AG04450 (cell line): ENCODE results near the gene HERC3. TPM values are rescaled to one million over a fixed set of nuclear protein-coding genes. Genes with fewer than 3 reads are reported as not detected.

Experiments
- CTCF ChIA-PET: fragments of 300-600, 350-600 bp; formaldehyde crosslinking; extraction: SDS; loops from one replicate; lab custom pipeline; 2022; ENCODE audit warnings: antibody characterized with exemption, inconsistent platforms; lab: Charles Lee
- POLR2A ChIA-PET: fragments of 350-600 bp; formaldehyde crosslinking; extraction: SDS; loops from one replicate; lab custom pipeline; 2021; ENCODE audit warnings: antibody characterized with exemption, inconsistent platforms; lab: Yijun Ruan, JAX
- DNase-seq: peaks from one replicate; pipeline ENCODE4 v3.0.0-alpha.2; 2011; ENCODE audit warnings: low read depth, low spot score
- H3K27ac ChIP-seq: one replicate; pipeline ENCODE4 v1.5.1; 2012; ENCODE audit warnings: low read depth, low read length, control low read depth
- H3K27me3 ChIP-seq: one replicate; pipeline ENCODE4 v1.6.0; 2012; ENCODE audit warnings: low read length; ENCODE audit not compliant: control insufficient read depth, insufficient read depth
- H3K4me3 ChIP-seq: 2 replicates; pipeline ENCODE4 v1.5.1; 2011; ENCODE audit warnings: mild to moderate bottlenecking, low read depth, low read length, control low read depth
- H3K9me3 ChIP-seq: 2 replicates; pipeline ENCODE4 v1.5.1; 2012; ENCODE audit warnings: low read length; ENCODE audit not compliant: control insufficient read depth, insufficient read depth
- CTCF ChIP-seq: IDR thresholded peaks from 2 replicates; pipeline ENCODE4 v1.5.1; 2011; ENCODE audit warnings: low read depth, low read length, control low read depth, inconsistent platforms
- polyA plus RNA-seq: library from polyadenylated mRNA; depleted of rRNA; stranded (reverse); fragments of >200 nt; gene quantifications from 2 replicates; pipeline ENCODE4 v1.2.3, GENCODE V29; 2011; rRNA removed
- small RNA-seq: library from RNA; depleted of rRNA; stranded (forward); fragments of <200 nt; gene quantifications from one replicate; pipeline ENCODE3, GENCODE V24; 2012; ENCODE audit warnings: low read depth; ENCODE audit not compliant: insufficient read length

HERC3 gene
- polyA plus RNA-seq, 1 experiment = 10.3 TPM

GRCh38 chr4:88757776-88758175 lies 165.5 kb downstream of the HERC3 start:
- CTCF ChIA-PET = interaction anchor here (1.8 kb wide), 1 partner anchor 84 kb away, joined by 3 read pairs; no protein-coding TSS in a partner anchor

More at GRCh38 chr4:88757776-88758175, 165.5 kb downstream of the HERC3 start:
- Histone ChIP-seq H3K27ac (no peak overlapping the region), H3K9me3 (no peaks in the 10 kb centered on the region), H3K4me3 (no peak overlapping the region), H3K27me3 (no peaks in the 10 kb centered on the region)
- TF ChIP-seq CTCF = no peak
- no peak for DNase-seq
- POLR2A ChIA-PET = no interaction called here

Small RNA genes within 50 kb of the gene (small RNA-seq; reads per million reads assigned to genes)
- gene RF02115 (not detected), gene RNU6-33P (not detected)

Other genes with a start within 250 kb of the HERC3 start
- gene HERC6, start 213.6 kb upstream of the HERC3 start, polyA plus RNA-seq = 1.5 and 1.8 TPM in 2 replicates
- gene HERC5, start 135.4 kb upstream of the HERC3 start, polyA plus RNA-seq = 0.05 and 0.06 TPM in 2 replicates
- 50.5 and 65.7 TPM in 2 replicates for gene PYURF, start 68.7 kb upstream of the HERC3 start, polyA plus RNA-seq
- gene NAP1L5, start 105.3 kb downstream of the HERC3 start, polyA plus RNA-seq = 6.6 and 8.2 TPM in 2 replicates